Measurements from ENCODE around the gene KDM4B.

Gene KDM4B

GRCh38 chr19:5139583-5140325, 170.8 kb downstream of the KDM4B start:
- no peak for DNase-seq (ENCODE audit: low read depth)

- DNase-seq (ENCODE audit: low read depth) = no peak
Observed at GRCh38 chr19:5141129-5141849, 172.4 kb downstream of the KDM4B start.

- DNase-seq (ENCODE audit: low read depth) = no peak
Observed at GRCh38 chr19:5141850-5142724, 173.2 kb downstream of the KDM4B start.

- DNase-seq (ENCODE audit: low read depth) = no peak
Observed at GRCh38 chr19:5142725-5143097, 173.8 kb downstream of the KDM4B start.

GRCh38 chr19:5143471-5144411, 174.8 kb downstream of the KDM4B start:
- no peak for DNase-seq (ENCODE audit: low read depth)

GRCh38 chr19:5144545-5145179, 175.7 kb downstream of the KDM4B start:
- DNase-seq (ENCODE audit: low read depth) = no peak

- DNase-seq (ENCODE audit: low read depth) = no peak
Observed at GRCh38 chr19:5145521-5146511, 176.9 kb downstream of the KDM4B start.

GRCh38 chr19:5147074-5147977, 178.4 kb downstream of the KDM4B start:
- DNase-seq (ENCODE audit: low read depth) = no peak

- DNase-seq (ENCODE audit: low read depth) = peak; percentile 17
Observed at GRCh38 chr19:5147978-5148793, 179.3 kb downstream of the KDM4B start.

- DNase-seq (ENCODE audit: low read depth) = no peak
Observed at GRCh38 chr19:5148794-5149190, 179.9 kb downstream of the KDM4B start.

GRCh38 chr19:5149508-5149907, 180.6 kb downstream of the KDM4B start:
- no peak for DNase-seq (ENCODE audit: low read depth)

- DNase-seq (ENCODE audit: low read depth) = no peak
Observed at GRCh38 chr19:5149932-5150901, 181.3 kb downstream of the KDM4B start.

GRCh38 chr19:5150902-5151741, 182.2 kb downstream of the KDM4B start:
- DNase-seq (ENCODE audit: low read depth) = no peak

- DNase-seq (ENCODE audit: low read depth) = no peak
Observed at GRCh38 chr19:5152013-5152763, 183.3 kb downstream of the KDM4B start.
